KMS-11 (cell line): ENCODE results near the gene SEMA6C.

Experiments
- H2AFZ ChIP-seq: fragments of 200-600 bp; sonication (generic); 2 replicates; pipeline ENCODE4 v1.6.1; 2016; ENCODE audit warnings: antibody characterized with exemption, mixed run types, low read depth
- H3K27ac ChIP-seq: fragments of 200-600 bp; sonication (generic); 2 replicates; pipeline ENCODE4 v1.6.1; 2016; ENCODE audit warnings: mild to moderate bottlenecking, mixed run types
- H3K27me3 ChIP-seq: fragments of 200-600 bp; sonication (generic); 2 replicates; pipeline ENCODE4 v1.6.1; 2017; ENCODE audit warnings: mild to moderate bottlenecking, low read depth, mixed run types, moderate library complexity; ENCODE audit not compliant: insufficient read depth
- H3K36me3 ChIP-seq: fragments of 200-600 bp; sonication (generic); 2 replicates; pipeline ENCODE4 v1.6.1; 2017; ENCODE audit warnings: mild to moderate bottlenecking, mixed run types; ENCODE audit not compliant: insufficient read depth
- H3K4me1 ChIP-seq: fragments of 200-600 bp; sonication (generic); 2 replicates; pipeline ENCODE4 v1.6.1; 2016; ENCODE audit warnings: mild to moderate bottlenecking, low read depth, mixed run types; ENCODE audit not compliant: poor library complexity, severe bottlenecking
- H3K4me2 ChIP-seq: fragments of 200-600 bp; sonication (generic); 2 replicates; pipeline ENCODE4 v1.7.0; 2016; ENCODE audit warnings: mild to moderate bottlenecking, mixed run types
- H3K4me3 ChIP-seq: fragments of 200-600 bp; sonication (generic); IDR thresholded peaks from 2 replicates; pipeline ENCODE4 v1.6.1; 2017; ENCODE audit warnings: low read depth, low read length, mixed read lengths; ENCODE audit not compliant: insufficient read depth
- H3K79me2 ChIP-seq: fragments of 200-600 bp; sonication (generic); 2 replicates; pipeline ENCODE4 v1.6.1; 2016; ENCODE audit warnings: low read depth, mixed run types; ENCODE audit not compliant: insufficient read depth
- H3K9ac ChIP-seq: fragments of 200-600 bp; sonication (generic); 2 replicates; pipeline ENCODE4 v1.6.1; 2016; ENCODE audit warnings: mild to moderate bottlenecking, mixed run types
- H4K20me1 ChIP-seq: fragments of 200-600 bp; sonication (generic); 2 replicates; pipeline ENCODE4 v1.6.1; 2016; ENCODE audit warnings: mild to moderate bottlenecking, mixed run types; ENCODE audit not compliant: insufficient read depth
- TF ChIP-seq, protein P1 (sequence below): fragments of 200-600 bp; sonication (generic); conservative IDR thresholded peaks from 2 replicates; pipeline ENCODE4 v1.6.1; 2017; ENCODE audit warnings: low read depth, mild to moderate bottlenecking, antibody characterized with exemption, low read length, moderate library complexity, mixed read lengths

SEMA6C gene

DNA sequence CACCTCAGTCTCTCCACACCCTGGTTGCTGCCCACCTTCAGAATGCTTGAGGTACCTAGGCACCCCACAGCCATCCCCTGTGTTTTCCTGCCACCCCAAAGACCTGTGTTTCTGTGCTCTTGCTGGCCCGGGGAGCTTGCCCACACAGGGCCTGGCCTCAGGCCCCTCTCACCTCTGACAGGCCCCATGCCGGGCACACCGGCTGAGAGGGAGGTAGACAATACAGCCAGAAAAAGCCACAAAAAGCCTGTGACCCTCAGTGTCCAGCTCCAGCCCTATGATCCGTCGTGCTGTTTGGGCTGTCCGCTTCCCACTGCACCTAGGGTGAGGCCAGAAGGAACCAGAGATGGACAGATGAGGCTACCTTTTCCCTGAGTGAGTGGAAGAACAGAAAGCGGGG, 11.4 kb downstream of the SEMA6C start:
- no peak overlapping the region for H3K9ac ChIP-seq
- H3K36me3 ChIP-seq, result no peaks in the 10 kb centered on the region
- no peak overlapping the region for H3K27ac ChIP-seq

DNA sequence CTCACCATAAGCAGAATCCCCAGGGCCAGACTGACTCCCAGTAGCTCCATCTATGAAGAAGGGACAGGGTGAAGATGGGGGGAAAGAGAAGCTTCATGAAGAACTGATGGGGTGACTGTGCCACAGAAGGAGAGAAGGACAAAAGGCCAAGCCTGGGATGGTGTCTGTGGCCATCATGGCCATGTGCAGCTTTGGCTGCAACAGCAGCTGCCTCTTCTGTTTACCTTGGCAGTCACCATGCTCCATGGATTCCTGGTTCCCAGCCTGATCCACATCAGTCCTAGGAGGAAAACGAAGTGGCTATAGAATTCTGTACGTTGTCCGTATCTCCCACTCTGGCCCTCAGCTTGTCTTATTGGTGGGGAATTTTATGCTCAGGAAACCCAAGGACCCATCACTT, 12.0 kb downstream of the SEMA6C start:
- Histone ChIP-seq H3K27me3 (no peaks in the 10 kb centered on the region), H3K27ac (no peak overlapping the region), H2AFZ (no peak overlapping the region), H4K20me1 (no peaks in the 10 kb centered on the region), H3K4me2 (no peak overlapping the region), H3K4me3 (no peak overlapping the region), H3K36me3 (no peaks in the 10 kb centered on the region), H3K9ac (no peak overlapping the region), H3K4me1 (peaks cover 7% of the 10 kb centered on the region), H3K79me2 (no peaks in the 10 kb centered on the region)
- TF ChIP-seq, protein P1, sequence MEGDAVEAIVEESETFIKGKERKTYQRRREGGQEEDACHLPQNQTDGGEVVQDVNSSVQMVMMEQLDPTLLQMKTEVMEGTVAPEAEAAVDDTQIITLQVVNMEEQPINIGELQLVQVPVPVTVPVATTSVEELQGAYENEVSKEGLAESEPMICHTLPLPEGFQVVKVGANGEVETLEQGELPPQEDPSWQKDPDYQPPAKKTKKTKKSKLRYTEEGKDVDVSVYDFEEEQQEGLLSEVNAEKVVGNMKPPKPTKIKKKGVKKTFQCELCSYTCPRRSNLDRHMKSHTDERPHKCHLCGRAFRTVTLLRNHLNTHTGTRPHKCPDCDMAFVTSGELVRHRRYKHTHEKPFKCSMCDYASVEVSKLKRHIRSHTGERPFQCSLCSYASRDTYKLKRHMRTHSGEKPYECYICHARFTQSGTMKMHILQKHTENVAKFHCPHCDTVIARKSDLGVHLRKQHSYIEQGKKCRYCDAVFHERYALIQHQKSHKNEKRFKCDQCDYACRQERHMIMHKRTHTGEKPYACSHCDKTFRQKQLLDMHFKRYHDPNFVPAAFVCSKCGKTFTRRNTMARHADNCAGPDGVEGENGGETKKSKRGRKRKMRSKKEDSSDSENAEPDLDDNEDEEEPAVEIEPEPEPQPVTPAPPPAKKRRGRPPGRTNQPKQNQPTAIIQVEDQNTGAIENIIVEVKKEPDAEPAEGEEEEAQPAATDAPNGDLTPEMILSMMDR, result no peak

More for the DNA sequence above, 11.4 kb downstream of the SEMA6C start:
- Histone ChIP-seq H4K20me1 (no peaks in the 10 kb centered on the region), H3K4me3 (no peak overlapping the region), H3K4me1 (peaks cover 7% of the 10 kb centered on the region), H3K4me2 (no peak overlapping the region), H2AFZ (no peak overlapping the region), H3K79me2 (no peaks in the 10 kb centered on the region), H3K27me3 (no peaks in the 10 kb centered on the region)
- TF ChIP-seq, protein P1, result no peak

DNA sequence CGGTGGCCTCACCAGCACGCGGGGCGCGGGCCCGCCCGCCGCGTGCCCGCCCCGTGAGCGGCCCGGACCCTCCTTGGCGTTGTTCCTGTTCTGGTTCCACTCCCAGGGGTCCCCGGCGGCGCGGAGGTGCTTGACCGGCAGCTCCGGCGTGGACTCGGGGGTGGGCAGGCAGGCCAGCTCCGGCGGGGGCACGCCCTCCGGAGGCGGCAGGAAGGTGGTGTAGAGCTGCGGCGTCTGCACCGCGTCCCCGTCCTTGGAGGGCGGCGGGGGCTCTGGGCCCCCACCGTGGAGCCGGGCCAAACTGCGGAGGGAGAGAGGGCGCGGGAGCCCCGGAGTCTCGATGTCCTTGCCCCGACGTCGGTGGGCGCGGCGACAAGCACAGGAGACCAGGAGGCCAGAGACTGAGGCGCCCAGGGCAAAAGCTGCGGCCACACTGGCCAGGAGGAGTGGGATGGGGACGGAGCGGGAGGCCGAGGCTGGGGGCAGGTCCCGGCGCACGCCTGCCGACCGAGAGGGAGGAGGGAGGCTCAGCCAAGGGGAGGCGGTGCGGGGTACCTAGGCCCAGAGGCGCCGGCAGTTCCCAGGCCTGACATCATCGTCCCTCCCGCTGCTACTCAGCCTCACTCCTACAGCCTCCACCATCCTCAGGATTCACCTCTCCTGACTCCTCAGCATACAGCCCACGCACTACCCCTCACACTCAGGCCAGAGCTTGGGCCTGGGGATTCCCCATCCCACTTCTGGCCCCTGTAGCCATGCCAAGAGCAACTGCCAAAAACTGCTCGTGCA, 13.2 kb downstream of the SEMA6C start:
- no peaks in the 10 kb centered on the region for H4K20me1 ChIP-seq
- H3K36me3 ChIP-seq, result no peaks in the 10 kb centered on the region
- no peaks in the 10 kb centered on the region for H3K27me3 ChIP-seq
- TF ChIP-seq, protein P1, result no peak
- no peak overlapping the region for H3K9ac ChIP-seq
- no peak overlapping the region for H3K4me3 ChIP-seq
- H3K4me1 ChIP-seq, result peaks cover 7% of the 10 kb centered on the region
- H3K4me2 ChIP-seq, result no peak overlapping the region
- no peak overlapping the region for H2AFZ ChIP-seq
- no peaks in the 10 kb centered on the region for H3K79me2 ChIP-seq
- no peak overlapping the region for H3K27ac ChIP-seq

DNA sequence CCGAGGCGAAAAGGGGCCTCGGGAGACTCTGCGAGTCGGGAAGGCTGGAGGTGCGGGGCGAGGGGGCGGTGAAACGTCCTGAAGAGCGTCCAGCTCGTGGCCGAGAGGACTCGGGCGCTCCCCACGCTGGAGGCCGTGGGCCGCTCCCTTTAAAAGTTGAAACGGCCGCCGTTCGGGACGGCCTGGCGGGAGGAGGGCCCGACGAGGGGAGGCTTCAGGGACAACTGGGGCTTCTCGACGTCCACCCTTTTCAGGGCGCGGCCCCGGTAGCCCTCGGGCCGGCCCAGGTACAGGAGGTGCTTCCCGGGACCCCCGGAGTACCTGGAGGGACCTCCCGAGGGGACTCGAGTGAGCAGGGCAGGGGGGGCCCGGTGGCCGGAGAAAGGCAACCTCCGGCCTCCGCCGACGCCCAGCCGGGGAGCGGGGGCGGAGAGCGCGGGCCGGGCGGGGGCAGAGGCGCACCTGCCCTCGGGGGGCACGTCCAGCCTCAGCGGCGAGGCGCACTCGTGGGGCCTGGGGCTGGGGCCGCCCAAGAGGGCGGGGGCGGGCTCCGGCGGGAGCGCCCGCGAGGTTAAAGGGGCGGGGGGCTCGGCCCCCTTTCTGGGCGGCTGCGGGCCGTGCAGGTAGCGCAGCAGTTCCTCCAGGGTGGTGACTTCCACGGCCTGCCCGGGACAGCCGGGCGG, 14.0 kb downstream of the SEMA6C start:
- H3K4me1 ChIP-seq, result peaks cover 7% of the 10 kb centered on the region
- no peak overlapping the region for H2AFZ ChIP-seq
- no peaks in the 10 kb centered on the region for H3K79me2 ChIP-seq
- H3K4me3 ChIP-seq, result no peak overlapping the region
- H3K27me3 ChIP-seq, result no peaks in the 10 kb centered on the region
- H3K9ac ChIP-seq, result no peak overlapping the region
- H3K36me3 ChIP-seq, result no peaks in the 10 kb centered on the region
- H4K20me1 ChIP-seq, result no peaks in the 10 kb centered on the region
- TF ChIP-seq, protein P1, result no peak
- H3K4me2 ChIP-seq, result no peak overlapping the region
- no peak overlapping the region for H3K27ac ChIP-seq
